GM18517 (cell line): ENCODE results near the gene C22orf15.

Experiments
- ATAC-seq: cut with Tn5 transposase; IDR thresholded peaks from one replicate; pipeline ENCODE4 v1.9.1; 2021; ENCODE audit warnings: mild to moderate bottlenecking, moderate library complexity; ENCODE audit not compliant: unreplicated experiment

Gene C22orf15

GRCh38 chr22:23786752-23787599 is 24.2 kb downstream of the C22orf15 start, which contains the start of gene SMARCB1:
TSS of gene SMARCB1 (plus strand) at chr22:23786966. CDS start at chr22:23787170, 204 bp downstream.
- peak; percentile 61 for ATAC-seq

DNA sequence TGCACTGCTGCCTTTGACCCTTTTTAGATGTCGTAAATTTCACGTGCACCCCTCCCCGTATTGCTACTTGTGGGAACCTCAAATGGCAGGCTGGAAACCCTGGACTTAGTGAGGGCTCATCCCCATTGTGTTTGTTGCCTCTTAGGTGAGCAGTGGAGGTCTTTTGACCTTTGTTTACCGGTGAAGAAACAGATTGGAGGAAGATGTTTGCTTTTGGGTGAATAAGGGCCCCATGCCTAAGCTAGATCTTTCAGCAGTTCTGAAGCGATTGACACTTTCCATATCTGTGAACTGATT is 24.8 kb downstream of the C22orf15 start:
- no peak for ATAC-seq

- no peak for ATAC-seq
Observed at GRCh38 chr22:23787910-23788309, 25.1 kb downstream of the C22orf15 start.

GRCh38 chr22:23789121-23789520 is 26.3 kb downstream of the C22orf15 start:
- ATAC-seq: no peak

GRCh38 chr22:23789638-23790037 is 26.8 kb downstream of the C22orf15 start:
- ATAC-seq: no peak

- no peak for ATAC-seq
Observed at GRCh38 chr22:23790819-23791737, 28.3 kb downstream of the C22orf15 start.

DNA sequence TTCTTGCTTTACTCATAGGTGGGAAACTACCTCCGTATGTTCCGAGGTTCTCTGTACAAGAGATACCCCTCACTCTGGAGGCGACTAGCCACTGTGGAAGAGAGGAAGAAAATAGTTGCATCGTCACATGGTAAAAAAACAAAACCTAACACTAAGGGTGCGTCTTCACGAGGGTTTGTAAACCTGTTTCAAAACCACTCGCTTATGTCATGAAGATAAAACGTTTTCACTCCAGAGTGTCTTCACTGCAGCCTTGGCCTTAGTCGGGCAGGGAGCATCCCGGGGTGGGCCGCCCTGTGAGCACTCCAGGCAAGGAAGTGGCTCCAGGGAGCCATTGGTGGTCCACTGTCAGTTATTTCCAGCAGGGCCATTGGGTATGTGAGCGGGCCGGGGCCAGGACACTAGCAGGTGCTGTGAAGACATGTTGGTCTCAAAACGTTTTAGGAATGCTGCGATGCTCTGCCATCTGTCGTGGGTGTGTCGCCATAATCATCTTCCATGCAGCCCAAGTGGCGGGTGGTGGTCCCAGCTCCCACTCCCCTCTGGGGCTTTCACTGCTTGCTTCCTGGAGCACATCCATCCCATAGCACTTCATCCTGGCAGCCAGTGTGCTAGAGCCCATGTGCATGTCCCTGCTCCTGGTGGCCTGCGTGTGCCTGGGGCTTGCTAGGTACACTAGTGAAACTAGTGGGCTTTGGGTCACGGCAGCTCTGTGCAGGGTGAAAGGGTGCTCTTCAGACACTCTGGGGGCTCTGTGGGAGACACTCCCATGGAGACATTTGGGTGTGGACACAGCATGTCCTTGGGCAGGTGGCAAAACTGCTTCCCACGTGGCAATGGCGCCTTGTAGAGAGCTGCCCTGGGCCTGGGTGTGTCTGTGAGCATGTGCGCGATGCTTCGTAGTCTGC is 29.2 kb downstream of the C22orf15 start:
- no peak for ATAC-seq

DNA sequence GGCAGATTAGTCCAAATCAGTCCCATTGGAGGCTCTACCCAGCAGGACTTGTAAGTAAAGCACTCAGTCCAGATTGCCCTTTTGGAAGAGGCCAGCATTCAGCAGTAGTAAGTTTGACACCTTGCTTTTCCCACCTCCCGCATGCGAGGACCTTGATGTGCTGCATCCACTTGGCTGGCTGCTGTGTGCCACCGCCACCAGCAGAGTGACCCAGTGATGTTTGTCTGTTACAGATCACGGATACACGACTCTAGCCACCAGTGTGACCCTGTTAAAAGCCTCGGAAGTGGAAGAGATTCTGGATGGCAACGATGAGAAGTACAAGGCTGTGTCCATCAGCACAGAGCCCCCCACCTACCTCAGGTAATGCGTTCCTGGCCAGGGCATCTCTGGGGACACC is 30.5 kb downstream of the C22orf15 start:
- ATAC-seq: no peak

GRCh38 chr22:23796461-23796860 is 33.7 kb downstream of the C22orf15 start:
- no peak for ATAC-seq

GRCh38 chr22:23800297-23801237 is 37.8 kb downstream of the C22orf15 start:
- ATAC-seq: no peak

GRCh38 chr22:23801238-23801821 is 38.5 kb downstream of the C22orf15 start:
- ATAC-seq: no peak

GRCh38 chr22:23801886-23802377 is 39.1 kb downstream of the C22orf15 start:
- ATAC-seq: no peak

GRCh38 chr22:23803001-23803819 is 40.4 kb downstream of the C22orf15 start:
- no peak for ATAC-seq

- no peak for ATAC-seq
Observed at GRCh38 chr22:23804781-23805291, 42.0 kb downstream of the C22orf15 start.

DNA sequence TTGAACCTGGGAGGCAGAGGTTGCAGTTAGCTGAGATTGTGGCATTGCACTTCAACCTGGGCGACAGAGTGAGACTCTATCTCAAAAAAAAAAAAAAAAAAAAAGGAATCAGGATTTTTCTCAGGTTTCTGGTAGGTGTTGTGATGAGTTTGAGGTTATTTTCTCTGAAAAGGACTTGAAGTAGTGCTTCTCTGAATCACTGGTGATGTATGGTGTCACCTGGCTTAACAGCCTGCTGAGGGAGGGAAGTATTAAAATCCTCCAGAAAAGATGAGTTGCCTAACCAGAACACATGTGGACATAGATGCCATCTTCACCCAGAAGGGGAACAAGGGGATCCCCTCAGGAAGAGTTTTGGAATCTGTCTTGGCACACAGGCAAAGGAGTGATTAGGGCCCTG is 44.0 kb downstream of the C22orf15 start:
- ATAC-seq: no peak

GRCh38 chr22:23812378-23812777 is 49.6 kb downstream of the C22orf15 start:
- no peak for ATAC-seq
